Activated CD4-positive, alpha-beta T cell treated with anti-CD3 and anti-CD28 coated beads, Interleukin-2, amount 10 ng/mL, durations not matched to agents 24 days and 14 days (primary cell): ENCODE results near the gene MRPS34. TPM values are rescaled to one million over a fixed set of nuclear protein-coding genes. Genes with fewer than 3 reads are reported as not detected.

Experiments
- DNase-seq: peaks from one replicate; pipeline ENCODE4 v3.0.0; 2022
- H3K27ac Mint-ChIP-seq: one replicate; pipeline ENCODE4 v1.8.0; 2022; ENCODE audit warnings: mild to moderate bottlenecking, mixed read lengths
- H3K27me3 Mint-ChIP-seq: one replicate; pipeline ENCODE4 v1.8.0; 2022; ENCODE audit warnings: mixed read lengths
- H3K36me3 Mint-ChIP-seq: one replicate; pipeline ENCODE4 v1.8.0; 2022; ENCODE audit warnings: low read depth, mild to moderate bottlenecking, mixed read lengths
- H3K4me1 Mint-ChIP-seq: one replicate; pipeline ENCODE4 v1.8.0; 2021; ENCODE audit warnings: mixed read lengths
- H3K4me3 Mint-ChIP-seq: one replicate; pipeline ENCODE4 v1.8.0; 2022; ENCODE audit warnings: mild to moderate bottlenecking, moderate library complexity, mixed read lengths
- H3K9me3 Mint-ChIP-seq: one replicate; pipeline ENCODE4 v1.8.0; 2021; ENCODE audit warnings: mixed read lengths
- intact Hi-C: fragments of 100-400 bp; cut with micrococcal nuclease; formaldehyde crosslinking; loops from one replicate; pipeline ENCODE4 v1.15.1; 2023
- total RNA-seq: library from RNA; stranded (reverse); gene quantifications from 2 replicates; pipeline ENCODE4 v1.2.3, GENCODE V29; 2022

MRPS34 gene
- total RNA-seq, 1 donor from 2014 or later, result 201 TPM

DNA sequence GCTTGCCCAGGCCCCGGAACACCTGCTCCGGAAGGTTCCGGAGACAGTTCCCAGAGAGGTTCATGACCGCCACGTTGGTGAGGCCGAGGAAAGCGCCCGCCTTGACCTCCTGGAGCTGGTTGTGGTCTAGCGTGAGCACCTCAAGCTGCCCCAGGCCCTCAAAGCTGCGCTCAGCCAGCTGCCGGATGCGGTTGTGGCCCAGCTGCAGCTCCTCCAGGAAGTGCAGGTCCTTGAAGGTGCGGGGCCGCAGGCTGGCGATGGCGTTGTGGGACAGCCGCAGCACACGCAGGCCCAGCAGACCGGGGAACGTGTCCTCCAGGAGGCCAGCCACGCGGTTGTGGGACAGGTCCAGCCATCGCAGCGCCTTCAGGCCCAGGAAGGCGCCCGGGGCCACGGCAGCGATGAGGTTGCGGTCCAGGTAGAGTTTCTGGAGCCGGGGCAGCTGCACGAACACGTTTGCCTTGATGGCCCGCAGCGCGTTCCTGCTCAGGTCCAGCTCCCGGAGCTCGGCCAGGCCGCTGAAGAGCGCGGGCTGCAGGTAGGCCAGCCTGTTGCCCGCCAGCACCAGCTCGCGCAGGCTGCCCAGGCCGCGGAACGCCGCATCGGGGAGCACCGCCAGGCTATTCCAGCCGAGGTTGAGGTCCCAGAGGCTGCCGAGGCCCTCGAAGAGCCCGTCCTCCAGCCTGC lies 18.5 kb upstream of the MRPS34 start:
- Mint-ChIP-seq H3K4me3 (no peak overlapping the region), H3K27me3 (no peaks in the 10 kb centered on the region), H3K27ac (no peak overlapping the region), H3K9me3 (no peaks in the 10 kb centered on the region), H3K36me3 (peaks cover 6% of the 10 kb centered on the region), H3K4me1 (no peaks in the 10 kb centered on the region)
- DNase-seq, result no peak
- intact Hi-C loops, result no loop called here

DNA sequence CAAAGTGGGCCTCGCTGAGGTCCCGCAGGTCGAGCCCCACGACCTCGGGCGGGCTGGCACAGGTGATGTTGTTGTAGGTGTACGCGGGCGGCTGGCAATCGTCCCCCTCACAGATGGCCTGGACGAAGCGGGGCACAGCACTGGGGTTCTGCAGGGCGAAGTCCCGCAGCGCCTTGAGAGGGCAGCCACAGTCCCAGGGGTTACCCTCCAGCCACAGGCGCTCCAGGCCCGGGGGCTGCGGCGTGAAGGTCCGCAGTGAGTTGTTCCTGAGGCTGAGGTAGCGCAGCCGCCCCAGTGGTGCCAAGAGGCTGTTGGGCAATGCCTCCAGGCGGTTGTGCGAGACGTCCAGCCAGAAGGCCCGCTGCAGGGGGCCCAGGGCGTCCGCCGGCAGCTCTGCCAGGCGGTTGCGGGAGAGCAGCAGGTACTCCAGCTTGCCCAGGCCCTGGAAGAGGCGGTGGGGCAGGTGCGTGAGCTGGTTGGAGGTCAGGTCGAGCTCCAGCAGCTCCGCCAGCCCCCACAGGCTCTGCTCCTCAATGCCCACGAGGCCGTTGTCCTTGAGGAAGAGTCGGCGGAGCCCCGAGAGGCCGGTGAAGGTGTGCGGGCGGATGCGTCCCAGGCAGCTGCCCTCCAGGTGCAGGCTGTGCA lies 17.8 kb upstream of the MRPS34 start:
- Mint-ChIP-seq H3K4me3 (no peak overlapping the region), H3K27ac (no peak overlapping the region), H3K36me3 (peaks cover 6% of the 10 kb centered on the region), H3K4me1 (no peaks in the 10 kb centered on the region), H3K27me3 (no peaks in the 10 kb centered on the region), H3K9me3 (no peaks in the 10 kb centered on the region)
- intact Hi-C loops, result no loop called here
- DNase-seq, result no peak

DNA sequence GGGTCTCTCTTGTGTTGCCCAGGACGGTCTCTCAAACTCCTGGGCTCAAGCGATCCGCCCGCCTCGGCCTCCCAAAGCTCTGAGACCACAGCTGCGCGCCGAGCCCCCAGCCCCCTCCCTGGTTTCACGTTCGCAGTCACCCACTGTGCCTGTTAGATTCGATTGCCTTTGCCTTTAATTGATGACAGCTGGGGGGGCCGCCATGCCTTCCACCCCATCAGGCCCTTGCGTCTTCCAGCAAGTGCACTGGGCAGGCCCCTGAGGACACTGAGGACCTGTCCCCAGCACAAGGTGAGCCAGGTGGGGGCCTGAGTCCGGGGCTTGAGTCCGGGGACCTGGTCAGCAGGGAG lies 17.3 kb upstream of the MRPS34 start:
- Mint-ChIP-seq H3K27ac (no peak overlapping the region), H3K9me3 (no peaks in the 10 kb centered on the region)

DNA sequence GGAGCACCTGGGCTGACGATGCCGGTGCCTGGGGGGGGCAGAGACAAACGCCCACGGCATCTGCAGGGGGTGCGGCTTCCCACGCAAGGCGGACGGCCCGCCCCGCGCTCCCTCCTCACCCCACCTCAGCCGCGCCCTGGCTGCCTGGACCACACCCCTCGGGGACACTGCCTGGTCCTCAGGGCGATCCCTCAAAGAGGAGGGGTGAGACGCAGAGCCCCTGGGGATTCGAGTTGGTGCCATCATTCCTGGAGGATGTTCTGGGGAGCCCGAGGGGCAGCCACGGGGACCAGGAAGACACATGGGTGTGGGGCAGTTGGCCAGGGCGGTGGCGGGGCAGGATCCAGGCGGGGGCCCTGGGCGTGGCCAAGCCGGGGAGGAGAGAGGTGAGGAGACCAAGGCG lies 16.7 kb upstream of the MRPS34 start:
- intact Hi-C loops, result no loop called here
- Mint-ChIP-seq H3K4me1 (no peaks in the 10 kb centered on the region), H3K27me3 (no peaks in the 10 kb centered on the region), H3K36me3 (peaks cover 8% of the 10 kb centered on the region), H3K4me3 (no peak overlapping the region), H3K27ac (no peak overlapping the region), H3K9me3 (no peaks in the 10 kb centered on the region)
- DNase-seq, result no peak

More for the DNA sequence above, 17.3 kb upstream of the MRPS34 start:
- intact Hi-C loops, result no loop called here
- Mint-ChIP-seq H3K4me3 (no peak overlapping the region), H3K4me1 (no peaks in the 10 kb centered on the region), H3K27me3 (no peaks in the 10 kb centered on the region), H3K36me3 (peaks cover 6% of the 10 kb centered on the region)
- DNase-seq, result no peak

DNA sequence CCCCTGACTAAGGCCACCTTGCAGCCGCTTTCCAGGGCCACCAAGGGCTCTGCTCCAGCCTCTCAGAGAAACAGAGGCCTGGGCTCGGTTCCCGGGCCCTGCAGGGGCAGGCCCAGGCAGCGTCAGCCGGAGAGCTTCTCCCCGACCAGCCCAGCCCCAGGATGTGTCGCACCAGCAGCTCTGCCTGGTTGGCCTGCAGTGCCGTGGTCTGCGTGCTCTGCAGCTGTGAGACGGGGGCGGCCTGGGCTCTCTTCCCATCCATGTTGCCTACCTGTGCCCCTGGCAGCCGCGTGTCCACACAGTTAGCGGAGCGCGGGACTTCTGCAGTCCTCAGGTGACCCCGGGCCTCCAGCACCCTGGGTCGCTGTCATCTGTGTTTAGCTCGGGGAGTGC lies 15.8 kb upstream of the MRPS34 start:
- no peak overlapping the region for H3K4me3 Mint-ChIP-seq
- peaks cover 1% of the 10 kb centered on the region for H3K4me1 Mint-ChIP-seq
- H3K36me3 Mint-ChIP-seq, result peaks cover 10% of the 10 kb centered on the region
- intact Hi-C loops, result no loop called here
- H3K9me3 Mint-ChIP-seq, result no peaks in the 10 kb centered on the region
- DNase-seq, result no peak
- no peaks in the 10 kb centered on the region for H3K27me3 Mint-ChIP-seq
- no peak overlapping the region for H3K27ac Mint-ChIP-seq

DNA sequence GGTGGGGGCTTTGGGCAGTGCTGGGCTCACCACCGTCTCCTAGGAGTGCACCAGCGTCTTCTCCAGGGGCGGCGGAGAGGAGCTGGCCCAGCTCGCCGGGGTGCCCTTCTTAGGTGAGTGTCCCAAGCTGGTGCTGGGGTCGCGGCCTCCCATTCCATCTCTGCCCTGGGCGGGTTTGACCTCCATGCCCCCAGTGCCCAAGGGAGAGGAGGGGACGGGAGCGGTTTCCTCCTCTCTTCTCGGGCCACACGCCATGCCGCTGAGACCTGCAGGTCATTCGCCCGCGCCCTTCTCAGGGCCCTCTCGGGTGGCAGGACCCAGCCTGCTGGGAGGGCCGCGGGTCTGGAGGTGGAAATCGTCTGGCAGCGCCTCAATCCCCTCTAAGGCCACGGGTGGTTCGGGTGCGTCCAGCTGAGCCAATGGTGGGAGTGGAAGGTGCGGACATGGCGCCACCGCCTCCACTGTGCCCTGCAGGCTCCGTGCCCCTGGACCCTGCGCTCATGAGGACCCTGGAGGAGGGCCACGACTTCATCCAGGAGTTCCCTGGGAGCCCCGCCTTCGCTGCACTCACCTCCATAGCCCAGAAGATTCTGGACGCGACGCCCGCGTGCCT lies 15.3 kb upstream of the MRPS34 start:
- H3K4me1 Mint-ChIP-seq, result peaks cover 1% of the 10 kb centered on the region
- DNase-seq, result no peak
- peaks cover 10% of the 10 kb centered on the region for H3K36me3 Mint-ChIP-seq
- H3K9me3 Mint-ChIP-seq, result no peaks in the 10 kb centered on the region
- no peak overlapping the region for H3K4me3 Mint-ChIP-seq
- H3K27ac Mint-ChIP-seq, result no peak overlapping the region
- intact Hi-C loops, result no loop called here
- H3K27me3 Mint-ChIP-seq, result no peaks in the 10 kb centered on the region

DNA sequence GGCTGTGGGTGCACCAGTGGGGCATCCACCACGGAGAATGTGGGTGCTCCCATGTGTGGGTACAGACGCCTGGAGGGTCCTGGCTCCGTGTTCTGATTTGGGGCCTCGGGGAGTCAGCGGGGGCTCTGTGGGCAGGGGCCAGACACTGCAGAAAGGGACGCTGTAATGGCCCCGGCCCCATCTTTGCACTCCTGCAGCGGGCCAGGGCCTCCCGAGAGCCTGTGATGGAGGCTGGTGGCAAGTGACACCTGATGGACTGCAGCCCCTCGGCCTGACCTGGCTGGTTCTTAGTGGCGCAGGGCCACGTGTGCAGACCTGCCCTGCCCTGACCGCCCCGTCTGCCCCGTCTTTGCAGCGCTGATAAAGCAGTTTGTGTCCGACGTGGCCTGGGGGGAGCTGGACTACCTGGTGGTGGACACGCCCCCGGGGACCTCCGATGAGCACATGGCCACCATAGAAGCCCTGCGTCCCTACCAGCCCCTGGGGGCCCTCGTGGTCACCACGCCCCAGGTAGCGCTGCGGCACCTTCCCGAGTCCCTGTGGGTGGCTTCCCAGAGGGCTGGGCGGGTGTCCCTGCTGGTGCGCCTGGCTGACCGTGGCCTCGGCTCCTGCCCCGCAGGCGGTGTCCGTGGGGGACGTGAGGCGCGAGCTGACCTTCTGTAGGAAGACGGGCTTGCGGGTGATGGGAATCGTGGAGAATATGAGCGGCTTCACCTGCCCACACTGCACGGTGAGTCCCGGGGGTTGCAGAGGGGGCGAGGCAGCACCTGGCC lies 14.6 kb upstream of the MRPS34 start:
- DNase-seq, result peak; percentile 55
- Mint-ChIP-seq H3K4me1 (peaks cover 1% of the 10 kb centered on the region), H3K27ac (no peak overlapping the region), H3K27me3 (peaks cover 2% of the 10 kb centered on the region), H3K4me3 (no peak overlapping the region), H3K9me3 (no peaks in the 10 kb centered on the region), H3K36me3 (peaks cover 10% of the 10 kb centered on the region)
- intact Hi-C loops, result no loop called here

DNA sequence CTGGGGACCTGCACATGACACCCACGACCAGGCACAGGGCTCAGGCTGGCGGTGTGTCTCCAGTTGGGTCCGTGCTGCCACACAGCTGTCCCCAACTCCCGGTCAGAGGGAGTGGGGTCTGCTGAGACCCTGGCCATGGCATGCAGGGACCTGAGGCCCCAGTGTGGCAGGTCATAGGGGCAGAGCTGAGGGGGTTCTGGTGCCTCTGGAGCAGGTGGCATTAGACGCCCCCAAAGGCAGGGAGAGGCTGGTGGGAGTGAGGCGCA lies 14.1 kb upstream of the MRPS34 start:
- no peaks in the 10 kb centered on the region for H3K9me3 Mint-ChIP-seq
- H3K27ac Mint-ChIP-seq, result no peak overlapping the region
- peaks cover 10% of the 10 kb centered on the region for H3K36me3 Mint-ChIP-seq
- DNase-seq, result no peak
- intact Hi-C loops, result no loop called here
- H3K4me3 Mint-ChIP-seq, result no peak overlapping the region
- H3K4me1 Mint-ChIP-seq, result peaks cover 1% of the 10 kb centered on the region
- H3K27me3 Mint-ChIP-seq, result peaks cover 2% of the 10 kb centered on the region

DNA sequence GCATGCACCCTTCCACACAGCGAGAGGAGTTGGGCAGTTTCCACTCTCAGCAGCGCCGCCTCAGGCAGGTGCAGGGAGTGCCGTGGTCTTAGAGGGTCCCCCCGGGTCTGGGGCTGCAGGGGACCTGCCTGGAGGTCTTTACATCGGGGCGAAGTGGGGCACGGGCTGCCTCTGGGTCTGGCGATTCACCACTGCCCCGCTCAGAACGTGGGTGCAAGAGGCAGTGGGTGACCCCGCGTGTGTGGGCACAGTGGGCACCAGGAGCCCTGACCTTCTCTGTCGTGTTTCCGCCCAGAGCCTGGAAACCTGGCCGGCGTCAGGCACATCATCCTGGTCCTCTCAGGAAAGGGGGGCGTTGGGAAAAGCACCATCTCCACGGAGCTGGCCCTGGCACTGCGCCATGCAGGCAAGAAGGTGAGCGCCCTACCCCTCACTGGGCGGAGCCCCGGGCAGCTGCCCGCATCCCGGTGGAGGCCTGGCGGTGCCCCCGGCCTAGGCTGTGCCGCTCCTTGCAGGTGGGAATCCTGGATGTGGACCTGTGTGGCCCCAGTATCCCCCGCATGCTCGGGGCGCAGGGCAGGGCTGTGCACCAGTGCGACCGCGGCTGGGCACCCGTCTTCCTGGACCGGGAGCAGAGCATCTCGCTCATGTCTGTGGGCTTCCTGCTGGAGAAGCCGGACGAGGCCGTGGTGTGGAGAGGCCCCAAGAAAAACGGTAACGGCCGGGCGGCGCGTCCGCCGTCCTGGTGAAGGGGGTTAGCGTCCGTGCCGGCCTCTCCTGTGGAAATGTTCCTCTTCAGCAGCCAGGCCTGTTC lies 13.5 kb upstream of the MRPS34 start:
- Mint-ChIP-seq H3K27ac (no peak overlapping the region), H3K4me3 (no peak overlapping the region), H3K4me1 (peaks cover 5% of the 10 kb centered on the region), H3K9me3 (no peaks in the 10 kb centered on the region), H3K36me3 (peaks cover 14% of the 10 kb centered on the region), H3K27me3 (peaks cover 2% of the 10 kb centered on the region)
- intact Hi-C loops, result no loop called here
- peak; percentile 57 for DNase-seq

DNA sequence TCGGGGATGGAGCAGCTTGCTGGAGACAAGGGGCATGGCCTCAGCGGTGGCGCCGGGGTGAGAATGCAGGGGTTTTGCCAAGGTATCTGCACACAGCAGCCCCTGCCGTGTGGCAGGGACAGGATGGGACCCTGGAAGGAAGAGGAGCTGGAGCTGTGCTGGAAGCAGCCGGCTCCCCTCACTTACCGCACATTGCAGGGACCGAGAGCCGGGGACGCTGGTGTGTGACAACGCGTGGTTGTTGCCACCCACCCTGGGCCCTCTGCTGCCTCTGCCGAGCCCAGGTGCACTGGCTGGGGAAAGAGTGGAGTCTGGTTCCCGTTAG lies 12.9 kb upstream of the MRPS34 start:
- Mint-ChIP-seq H3K9me3 (no peaks in the 10 kb centered on the region), H3K27ac (no peak overlapping the region)

DNA sequence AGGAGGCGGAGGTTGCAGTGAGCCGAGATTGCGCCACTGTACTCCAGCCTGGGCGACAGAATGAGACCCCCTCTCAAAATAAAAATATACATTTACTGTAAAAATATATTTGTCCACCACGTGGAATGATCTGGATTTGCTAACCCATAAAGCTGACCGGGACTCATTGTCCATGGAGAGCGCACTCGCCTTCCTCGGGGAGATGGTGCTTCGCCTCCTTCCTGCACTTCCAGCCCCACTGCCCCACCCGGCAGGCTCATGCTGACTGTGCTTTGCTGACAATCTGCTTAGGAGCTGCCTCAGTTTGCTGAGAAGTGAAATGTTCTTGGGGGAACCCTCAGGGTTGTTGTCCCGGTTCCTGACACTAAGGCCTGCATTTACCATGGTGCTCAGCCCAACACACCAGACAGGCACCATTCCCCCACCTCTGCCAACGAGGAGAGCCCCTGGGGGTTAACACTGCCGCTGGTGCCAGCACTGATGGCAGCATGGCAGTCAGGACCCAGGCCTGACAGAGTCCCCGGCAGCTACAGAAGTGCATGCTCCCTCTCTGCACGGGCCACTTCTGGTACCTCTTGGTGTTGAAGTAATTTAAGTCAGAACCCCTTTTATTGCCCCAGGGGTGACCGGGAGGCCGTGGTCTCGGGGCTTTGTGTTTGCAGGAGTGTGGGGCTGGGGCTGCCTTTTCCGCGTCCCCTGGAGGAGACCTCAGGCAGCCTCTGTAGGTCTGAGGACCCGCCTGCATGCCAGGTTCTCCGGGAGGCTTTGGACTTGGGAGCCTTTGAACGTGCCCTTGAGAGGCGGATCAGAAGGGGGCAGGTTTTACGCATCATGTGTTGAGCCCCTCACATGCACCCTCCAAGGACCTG lies 12.3 kb upstream of the MRPS34 start:
- peak overlapping the region; percentile 34 for H3K4me3 Mint-ChIP-seq
- peaks cover 9% of the 10 kb centered on the region for H3K4me1 Mint-ChIP-seq
- intact Hi-C loops, result no loop called here
- H3K27ac Mint-ChIP-seq, result no peak overlapping the region
- peaks cover 2% of the 10 kb centered on the region for H3K27me3 Mint-ChIP-seq
- H3K36me3 Mint-ChIP-seq, result peaks cover 14% of the 10 kb centered on the region
- DNase-seq, result peak; percentile 57
- H3K9me3 Mint-ChIP-seq, result no peaks in the 10 kb centered on the region

More for the DNA sequence above, 12.9 kb upstream of the MRPS34 start:
- DNase-seq, result no peak
- peaks cover 2% of the 10 kb centered on the region for H3K27me3 Mint-ChIP-seq
- H3K4me1 Mint-ChIP-seq, result peaks cover 9% of the 10 kb centered on the region
- intact Hi-C loops, result no loop called here
- peaks cover 14% of the 10 kb centered on the region for H3K36me3 Mint-ChIP-seq
- no peak overlapping the region for H3K4me3 Mint-ChIP-seq

DNA sequence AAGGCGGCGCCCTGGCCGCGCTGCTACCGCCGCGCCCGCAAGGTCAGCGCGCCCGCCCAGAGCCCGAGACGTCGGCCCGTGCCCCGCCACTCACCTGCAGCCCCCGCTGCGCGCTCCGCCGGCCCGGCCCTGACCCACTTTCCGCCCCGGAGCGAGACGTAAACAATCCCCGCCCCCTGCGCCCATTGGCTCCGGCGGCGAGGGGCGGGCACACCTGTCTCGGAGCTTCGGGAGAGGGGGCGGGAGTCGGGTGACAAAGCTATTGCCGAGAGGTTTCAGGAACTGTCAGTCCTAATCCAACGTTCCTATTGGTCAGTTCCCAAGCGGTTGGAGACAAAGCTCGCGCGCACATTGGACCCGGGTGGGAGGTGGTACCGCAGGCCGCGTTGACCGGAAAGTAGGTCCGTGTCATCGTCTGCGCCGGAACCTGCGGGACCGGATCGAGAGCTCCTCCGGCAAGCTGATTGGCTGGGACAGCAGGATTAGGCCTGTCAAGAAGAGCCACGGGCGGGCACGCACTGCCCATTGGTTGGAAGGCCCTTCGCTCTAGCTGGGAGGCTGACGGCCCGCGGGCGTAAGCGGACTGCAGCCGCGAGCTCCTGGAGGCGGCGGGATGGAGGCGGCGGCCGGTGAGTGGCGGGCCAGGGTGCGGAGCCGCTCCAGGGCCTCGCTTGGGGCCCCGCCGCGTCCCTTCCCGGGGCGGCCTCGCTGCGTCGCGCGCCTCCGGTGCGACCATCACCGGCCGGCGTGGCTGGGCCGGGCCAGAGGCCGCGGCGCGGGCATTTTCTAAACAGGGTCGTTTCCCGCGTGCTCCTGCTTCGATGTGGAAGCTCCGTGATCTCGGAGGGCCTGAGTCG lies 9.7 kb upstream of the MRPS34 start, which contains the start of the genes NUBP2 and SPSB3:
Gene NUBP2, plus strand, starts transcription at position 553 of the 857 bp plus-strand sequence. Its CDS starts 61 bp downstream, at position 614.
Gene SPSB3, minus strand, starts transcription at position 164 of the 857 bp plus-strand sequence. CDS start 1,088 bp downstream, outside the sequence.
- intact Hi-C loops, result loop anchor here (1.0 to 2.0 kb wide), 3 partner anchors 9 to 373 kb away; partner anchors contain the start of genes FAHD1, HAGH, MRPS34 and TRAF7
- Mint-ChIP-seq H3K4me1 (peaks cover 9% of the 10 kb centered on the region), H3K27me3 (peaks cover 2% of the 10 kb centered on the region), H3K27ac (peak within 1 kb of the TSS; percentile 85), H3K4me3 (peak within 1 kb of the TSS; percentile 93), H3K9me3 (no peaks in the 10 kb centered on the region), H3K36me3 (peaks cover 10% of the 10 kb centered on the region)
- DNase-seq, result peak; percentile 99
